GM19438 (cell line): Measurements from ENCODE around the gene CCNF.

Source experiments
- ATAC-seq: cut with Tn5 transposase; IDR thresholded peaks from one replicate; pipeline ENCODE4 v1.9.1; 2021; ENCODE audit warnings: low read depth; ENCODE audit not compliant: unreplicated experiment

Gene CCNF

GRCh38 chr16:2498531-2499253 lies 69.4 kb downstream of the CCNF start:
- no peak for ATAC-seq

- ATAC-seq, result no peak
Observed at GRCh38 chr16:2499454-2499853, 70.2 kb downstream of the CCNF start.

- ATAC-seq, result no peak
Observed at GRCh38 chr16:2499890-2500429, 70.7 kb downstream of the CCNF start.

GRCh38 chr16:2500430-2500917 lies 71.2 kb downstream of the CCNF start:
- no peak for ATAC-seq

GRCh38 chr16:2500918-2501750 lies 71.9 kb downstream of the CCNF start:
- ATAC-seq, result no peak

GRCh38 chr16:2501946-2502895 lies 73.0 kb downstream of the CCNF start:
- ATAC-seq, result no peak

- ATAC-seq, result no peak
Observed at GRCh38 chr16:2505695-2506094, 76.4 kb downstream of the CCNF start.

GRCh38 chr16:2507052-2507659 lies 77.9 kb downstream of the CCNF start:
- no peak for ATAC-seq

- ATAC-seq, result no peak
Observed at GRCh38 chr16:2507665-2508064, 78.4 kb downstream of the CCNF start.
